Measurements from ENCODE around the gene NDRG4. TPM values are rescaled to one million over a fixed set of nuclear protein-coding genes. Genes with fewer than 3 reads are reported as not detected.

NDRG4 gene
- total and polyA plus RNA-seq, 4 donors = 5.3 to 18.7 (median 14.2) TPM

DNA sequence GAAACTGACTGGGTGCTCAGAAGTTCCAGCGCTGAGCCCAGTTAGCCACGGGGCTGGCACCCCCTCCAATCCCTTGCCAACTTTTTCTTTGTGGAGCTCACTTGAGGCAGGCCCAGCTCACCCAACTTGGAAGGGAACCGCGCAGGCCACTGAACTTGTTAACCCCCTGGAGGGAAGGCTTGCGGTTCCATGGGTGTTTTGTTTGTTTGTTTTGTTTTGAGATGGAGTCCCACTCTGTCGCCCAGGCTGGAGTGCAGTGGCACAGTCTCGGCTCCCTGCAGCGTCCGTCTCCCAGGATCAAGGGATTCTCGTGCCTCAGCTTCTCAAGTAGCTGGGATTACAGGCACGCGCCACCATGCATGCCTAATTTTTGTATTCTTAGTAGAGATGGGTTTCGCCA, 34.1 kb upstream of the NDRG4 start:
- H3K27ac ChIP-seq (ENCODE audit: low read depth in 1 of 2, low read length in 1 of 2) = peak overlapping the region in 1 of 2 donors; percentile 99
- H3K36me3 ChIP-seq (ENCODE audit: control insufficient read depth in 4 of 4, insufficient read depth in 4 of 4, low read length in 4 of 4) = no peaks in the 10 kb centered on the region
- H3K9ac ChIP-seq (ENCODE audit: insufficient read depth in 1 of 2, low read length in 2 of 2) = no peak overlapping the region
- TF ChIP-seq, protein P1, sequence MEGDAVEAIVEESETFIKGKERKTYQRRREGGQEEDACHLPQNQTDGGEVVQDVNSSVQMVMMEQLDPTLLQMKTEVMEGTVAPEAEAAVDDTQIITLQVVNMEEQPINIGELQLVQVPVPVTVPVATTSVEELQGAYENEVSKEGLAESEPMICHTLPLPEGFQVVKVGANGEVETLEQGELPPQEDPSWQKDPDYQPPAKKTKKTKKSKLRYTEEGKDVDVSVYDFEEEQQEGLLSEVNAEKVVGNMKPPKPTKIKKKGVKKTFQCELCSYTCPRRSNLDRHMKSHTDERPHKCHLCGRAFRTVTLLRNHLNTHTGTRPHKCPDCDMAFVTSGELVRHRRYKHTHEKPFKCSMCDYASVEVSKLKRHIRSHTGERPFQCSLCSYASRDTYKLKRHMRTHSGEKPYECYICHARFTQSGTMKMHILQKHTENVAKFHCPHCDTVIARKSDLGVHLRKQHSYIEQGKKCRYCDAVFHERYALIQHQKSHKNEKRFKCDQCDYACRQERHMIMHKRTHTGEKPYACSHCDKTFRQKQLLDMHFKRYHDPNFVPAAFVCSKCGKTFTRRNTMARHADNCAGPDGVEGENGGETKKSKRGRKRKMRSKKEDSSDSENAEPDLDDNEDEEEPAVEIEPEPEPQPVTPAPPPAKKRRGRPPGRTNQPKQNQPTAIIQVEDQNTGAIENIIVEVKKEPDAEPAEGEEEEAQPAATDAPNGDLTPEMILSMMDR (IDR thresholded peaks at IDR 0.05; ENCODE audit: control extremely low read depth, extremely low read depth) = no peak
- ATAC-seq (ENCODE audit: insufficient read depth, low FRiP score) (no peak), DNase-seq (no peak)
- H3K9me3 ChIP-seq (ENCODE audit: control insufficient read depth in 4 of 4, insufficient read depth in 3 of 4, low read length in 3 of 4) = peaks cover 0 to 2% (median 0%) of the 10 kb centered on the region in 4 donors
- peaks cover 0 to 61% (median 49%) of the 10 kb centered on the region in 3 donors for H3K27me3 ChIP-seq (ENCODE audit: control insufficient read depth in 3 of 3, insufficient read depth in 3 of 3, low read length in 2 of 3)
- peak overlapping the region; percentile 6 for H3K4me3 ChIP-seq
- 75 to 80% methylated on average over 13 of the region's 13 CpGs for WGBS, 2 donors
- H3K4me1 ChIP-seq (ENCODE audit: control insufficient read depth in 5 of 5, insufficient read depth in 5 of 5, low read length in 5 of 5) = peaks cover 0 to 6% (median 0%) of the 10 kb centered on the region in 5 donors

DNA sequence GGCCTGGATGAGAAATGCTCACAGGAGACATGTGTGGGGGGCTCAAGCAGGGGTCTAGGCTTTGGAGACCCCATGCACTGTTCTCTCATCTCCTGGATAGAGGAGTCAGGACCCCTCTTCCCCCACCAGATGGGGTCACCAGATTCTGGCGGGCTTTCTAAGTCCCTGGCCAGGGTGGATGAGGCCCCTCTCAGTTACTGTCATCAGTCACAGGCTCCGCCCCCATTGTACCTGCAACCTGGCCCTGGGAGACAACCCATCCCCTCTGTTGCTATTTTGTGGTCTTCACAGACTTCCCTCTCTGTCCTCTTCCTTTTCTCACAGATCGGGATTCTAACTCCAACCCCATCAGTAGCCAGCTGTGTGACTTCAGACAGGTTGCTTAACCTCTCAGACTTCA, 33.5 kb upstream of the NDRG4 start:
- peaks cover 0 to 59% (median 45%) of the 10 kb centered on the region in 3 donors for H3K27me3 ChIP-seq (ENCODE audit: control insufficient read depth in 3 of 3, insufficient read depth in 3 of 3, low read length in 2 of 3)
- no peak for ATAC-seq (ENCODE audit: insufficient read depth, low FRiP score)
- DNase-seq = no peak

DNA sequence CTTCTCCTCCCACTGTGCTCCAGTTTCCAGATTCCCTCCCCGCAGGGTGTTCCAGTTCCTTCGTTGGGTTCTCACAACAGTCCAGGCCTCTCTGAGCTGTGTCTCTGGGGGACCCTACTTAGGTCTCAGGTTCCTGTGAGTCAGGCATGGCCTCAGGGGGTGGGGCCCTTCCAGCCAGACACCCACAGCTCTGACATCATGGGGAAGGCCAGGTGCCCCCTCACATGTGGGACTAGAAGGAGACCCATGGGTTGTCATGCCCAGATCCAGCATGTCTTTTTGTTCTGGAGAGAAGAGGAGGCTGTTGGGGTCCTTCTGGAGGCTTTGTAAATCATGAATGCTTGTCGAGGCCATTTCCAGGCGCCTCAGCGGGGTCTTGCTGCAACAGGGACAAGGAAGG, 32.0 kb upstream of the NDRG4 start:
- ATAC-seq (ENCODE audit: insufficient read depth, low FRiP score) (no peak), DNase-seq (no peak)
- Histone ChIP-seq H3K4me1 (ENCODE audit: control insufficient read depth in 5 of 5, insufficient read depth in 5 of 5, low read length in 5 of 5) (peaks cover 0 to 14% (median 5%) of the 10 kb centered on the region in 5 donors), H3K9ac (ENCODE audit: insufficient read depth in 1 of 2, low read length in 2 of 2) (no peak overlapping the region), H3K27me3 (ENCODE audit: control insufficient read depth in 3 of 3, insufficient read depth in 3 of 3, low read length in 2 of 3) (peaks cover 0 to 46% (median 37%) of the 10 kb centered on the region in 3 donors), H3K36me3 (ENCODE audit: control insufficient read depth in 4 of 4, insufficient read depth in 4 of 4, low read length in 4 of 4) (no peaks in the 10 kb centered on the region), H3K4me3 (no peak overlapping the region), H3K9me3 (ENCODE audit: control insufficient read depth in 4 of 4, insufficient read depth in 3 of 4, low read length in 3 of 4) (no peaks in the 10 kb centered on the region), H3K27ac (ENCODE audit: low read depth in 1 of 2, low read length in 1 of 2) (peak overlapping the region in 1 of 2 donors; percentile 35)
- TF ChIP-seq, protein P1 (IDR thresholded peaks at IDR 0.05; ENCODE audit: control extremely low read depth, extremely low read depth) = no peak
- WGBS, 2 donors = 89 to 94% methylated on average over 5 of the region's 5 CpGs

More for the DNA sequence above, 33.5 kb upstream of the NDRG4 start:
- Histone ChIP-seq H3K36me3 (ENCODE audit: control insufficient read depth in 4 of 4, insufficient read depth in 4 of 4, low read length in 4 of 4) (no peaks in the 10 kb centered on the region), H3K9ac (ENCODE audit: insufficient read depth in 1 of 2, low read length in 2 of 2) (no peak overlapping the region), H3K4me3 (no peak overlapping the region), H3K27ac (ENCODE audit: low read depth in 1 of 2, low read length in 1 of 2) (peak overlapping the region in 1 of 2 donors; percentile 99), H3K4me1 (ENCODE audit: control insufficient read depth in 5 of 5, insufficient read depth in 5 of 5, low read length in 5 of 5) (peaks cover 0 to 6% (median 0%) of the 10 kb centered on the region in 5 donors), H3K9me3 (ENCODE audit: control insufficient read depth in 4 of 4, insufficient read depth in 3 of 4, low read length in 3 of 4) (peaks cover 0 to 2% (median 0%) of the 10 kb centered on the region in 4 donors)
- TF ChIP-seq, protein P1 (IDR thresholded peaks at IDR 0.05; ENCODE audit: control extremely low read depth, extremely low read depth) = no peak
- 80 to 87% methylated on average over 3 of the region's 3 CpGs for WGBS, 2 donors

Data from lung (tissue), 12 donors.